HG03097 (cell line): ENCODE results near the gene TMBIM4.

Experiments used
- ATAC-seq: cut with Tn5 transposase; IDR thresholded peaks from one replicate; pipeline ENCODE4 v1.9.1; 2021; ENCODE audit not compliant: unreplicated experiment, low FRiP score

TMBIM4 gene

GRCh38 chr12:66103016-66103913 is 66.5 kb downstream of the TMBIM4 start:
- no peak for ATAC-seq

- peak; percentile 50 for ATAC-seq
These were observed 77.1 kb downstream of the TMBIM4 start for GRCh38 chr12:66092559-66093269.

GRCh38 chr12:66090157-66090556 is 79.6 kb downstream of the TMBIM4 start:
- ATAC-seq = no peak

GRCh38 chr12:66087365-66087943 is 82.3 kb downstream of the TMBIM4 start:
- ATAC-seq = peak; percentile 63

- ATAC-seq = no peak
These were observed 83.8 kb downstream of the TMBIM4 start for GRCh38 chr12:66085998-66086397.
